Sigmoid colon (tissue), 4 donors: ENCODE results near the gene FOXN3.

Experiments used
- EP300 ChIP-seq, 4 donors: sonication (generic); formaldehyde crosslinking; IDR thresholded peaks; one replicate each; pipeline ENCODE4 v1.6.1; 2017; ENCODE audit warnings: antibody characterized with exemption in 4 of 4
- POLR2A ChIP-seq, 2 donors: fragments of 450-650 bp; IDR thresholded peaks; one replicate each; pipeline ENCODE4 v1.6.1; 2016; ENCODE audit warnings: antibody characterized with exemption in 2 of 2, mild to moderate bottlenecking in 2 of 2, moderate library complexity in 2 of 2
- POLR2AphosphoS5 ChIP-seq, 4 donors: sonication (generic); formaldehyde crosslinking; IDR thresholded peaks; one replicate each; pipeline ENCODE4 v1.6.1; 2017; ENCODE audit warnings: antibody characterized with exemption in 4 of 4
- TF ChIP-seq, protein P1 (sequence below), 4 experiments: fragments of 450-650 bp in 3 of 4; fragments of 200-600 bp in 1 of 4; IDR thresholded peaks; one replicate each; pipeline ENCODE4 v1.5.1; 2016 to 2019; ENCODE audit warnings: antibody characterized with exemption in 4 of 4, mild to moderate bottlenecking in 3 of 4, moderate library complexity in 2 of 4

GRCh38 chr14:89142366-89142765 is 274.7 kb downstream of the FOXN3 start:
- TF ChIP-seq, protein P1, sequence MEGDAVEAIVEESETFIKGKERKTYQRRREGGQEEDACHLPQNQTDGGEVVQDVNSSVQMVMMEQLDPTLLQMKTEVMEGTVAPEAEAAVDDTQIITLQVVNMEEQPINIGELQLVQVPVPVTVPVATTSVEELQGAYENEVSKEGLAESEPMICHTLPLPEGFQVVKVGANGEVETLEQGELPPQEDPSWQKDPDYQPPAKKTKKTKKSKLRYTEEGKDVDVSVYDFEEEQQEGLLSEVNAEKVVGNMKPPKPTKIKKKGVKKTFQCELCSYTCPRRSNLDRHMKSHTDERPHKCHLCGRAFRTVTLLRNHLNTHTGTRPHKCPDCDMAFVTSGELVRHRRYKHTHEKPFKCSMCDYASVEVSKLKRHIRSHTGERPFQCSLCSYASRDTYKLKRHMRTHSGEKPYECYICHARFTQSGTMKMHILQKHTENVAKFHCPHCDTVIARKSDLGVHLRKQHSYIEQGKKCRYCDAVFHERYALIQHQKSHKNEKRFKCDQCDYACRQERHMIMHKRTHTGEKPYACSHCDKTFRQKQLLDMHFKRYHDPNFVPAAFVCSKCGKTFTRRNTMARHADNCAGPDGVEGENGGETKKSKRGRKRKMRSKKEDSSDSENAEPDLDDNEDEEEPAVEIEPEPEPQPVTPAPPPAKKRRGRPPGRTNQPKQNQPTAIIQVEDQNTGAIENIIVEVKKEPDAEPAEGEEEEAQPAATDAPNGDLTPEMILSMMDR (IDR thresholded peaks at IDR 0.05): no peak
- TF ChIP-seq POLR2AphosphoS5 (IDR thresholded peaks at IDR 0.05) (no peak), POLR2A (IDR thresholded peaks at IDR 0.05) (no peak), EP300 (IDR thresholded peaks at IDR 0.05) (no peak)
